ENCODE measurements around the gene STRN3. TPM values are rescaled to one million over a fixed set of nuclear protein-coding genes. Genes with fewer than 3 reads are reported as not detected.
"Not testable (repeated sequence)": the region's sequence is repeated elsewhere in the genome, so short reads cannot be mapped to it uniquely, and the experiment has no call there.

STRN3 gene
- total RNA-seq, 2 experiments from 2014 or later = 14.7 to 15.3 TPM

DNA sequence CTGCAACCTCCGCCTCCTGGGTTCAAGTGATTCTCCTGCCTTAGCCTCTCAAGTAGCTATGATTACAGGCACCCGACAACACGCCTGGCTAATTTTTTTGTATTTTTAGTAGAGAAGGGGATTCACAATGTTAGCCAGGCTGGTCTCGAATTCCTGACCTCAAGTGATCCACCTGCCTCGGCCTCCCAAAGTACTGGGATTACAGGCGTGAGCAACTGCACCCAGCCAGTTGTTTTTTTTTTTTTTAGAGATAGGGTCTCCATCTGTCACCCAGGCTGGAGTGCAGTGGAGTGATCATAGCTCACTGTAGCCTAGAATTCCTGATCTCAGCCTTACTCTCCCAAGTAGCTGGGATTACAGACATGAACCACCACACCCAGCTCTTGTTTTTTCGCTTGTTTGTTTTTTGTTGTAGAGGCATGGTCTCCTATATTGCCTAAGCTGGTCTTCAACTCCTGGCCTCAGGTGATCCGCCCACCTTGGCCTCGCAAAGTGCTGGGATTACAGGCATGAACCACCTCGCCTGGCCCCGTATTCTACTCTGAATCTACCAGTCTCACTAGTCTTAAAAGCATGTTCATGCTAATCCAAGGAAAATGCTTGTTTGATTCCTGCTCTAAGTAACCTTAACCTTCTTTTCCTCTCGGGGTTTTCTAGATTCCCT is 31.7 kb upstream of the STRN3 start:
- TF ChIP-seq, protein P1, sequence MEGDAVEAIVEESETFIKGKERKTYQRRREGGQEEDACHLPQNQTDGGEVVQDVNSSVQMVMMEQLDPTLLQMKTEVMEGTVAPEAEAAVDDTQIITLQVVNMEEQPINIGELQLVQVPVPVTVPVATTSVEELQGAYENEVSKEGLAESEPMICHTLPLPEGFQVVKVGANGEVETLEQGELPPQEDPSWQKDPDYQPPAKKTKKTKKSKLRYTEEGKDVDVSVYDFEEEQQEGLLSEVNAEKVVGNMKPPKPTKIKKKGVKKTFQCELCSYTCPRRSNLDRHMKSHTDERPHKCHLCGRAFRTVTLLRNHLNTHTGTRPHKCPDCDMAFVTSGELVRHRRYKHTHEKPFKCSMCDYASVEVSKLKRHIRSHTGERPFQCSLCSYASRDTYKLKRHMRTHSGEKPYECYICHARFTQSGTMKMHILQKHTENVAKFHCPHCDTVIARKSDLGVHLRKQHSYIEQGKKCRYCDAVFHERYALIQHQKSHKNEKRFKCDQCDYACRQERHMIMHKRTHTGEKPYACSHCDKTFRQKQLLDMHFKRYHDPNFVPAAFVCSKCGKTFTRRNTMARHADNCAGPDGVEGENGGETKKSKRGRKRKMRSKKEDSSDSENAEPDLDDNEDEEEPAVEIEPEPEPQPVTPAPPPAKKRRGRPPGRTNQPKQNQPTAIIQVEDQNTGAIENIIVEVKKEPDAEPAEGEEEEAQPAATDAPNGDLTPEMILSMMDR (IDR thresholded peaks at IDR 0.05) = no peak
- Mint-ChIP-seq H3K27ac (no peak overlapping the region), H3K4me3 (no peak overlapping the region), H3K9me3 (no peaks in the 10 kb centered on the region), H3K27me3 (no peaks in the 10 kb centered on the region), H3K4me1 (ENCODE audit: low read depth) (peaks cover 10% of the 10 kb centered on the region), H3K36me3 (ENCODE audit: low read depth) (peaks cover 1% of the 10 kb centered on the region)
- DNase-seq = no peak
- POLR2A ChIA-PET = no interaction called here
- no peak for ATAC-seq
- CTCF ChIA-PET = interaction anchor here (1.1 kb wide), 1 partner anchor 297 kb away, joined by 3 read pairs; no protein-coding TSS in a partner anchor
- intact Hi-C loops (cut with micrococcal nuclease) = no loop called here

DNA sequence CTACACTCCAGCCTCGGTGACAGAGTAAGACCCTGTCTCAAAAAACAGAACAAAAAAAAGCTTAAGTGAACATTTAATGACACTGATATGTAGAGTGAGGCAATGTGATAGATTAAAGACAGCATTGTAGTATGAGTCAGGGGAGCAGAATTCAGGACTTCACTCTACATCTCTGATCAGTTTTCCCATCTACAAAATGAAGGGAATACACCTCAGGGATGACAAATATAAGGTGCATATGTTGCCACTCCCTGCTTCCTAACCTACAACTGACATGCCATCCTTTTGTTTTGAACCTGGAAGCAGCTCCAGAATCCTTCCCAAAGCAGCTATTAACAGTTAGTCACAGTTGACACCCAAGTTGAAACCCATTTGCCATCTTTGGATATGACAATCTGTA is 30.9 kb upstream of the STRN3 start:
- CTCF ChIA-PET = interaction anchor here (0.6 kb wide), 1 partner anchor 8 kb away, joined by 3 read pairs; no protein-coding TSS in a partner anchor
- Mint-ChIP-seq H3K4me1 (ENCODE audit: low read depth) (peaks cover 10% of the 10 kb centered on the region), H3K4me3 (no peak overlapping the region), H3K27ac (no peak overlapping the region), H3K27me3 (no peaks in the 10 kb centered on the region), H3K9me3 (no peaks in the 10 kb centered on the region), H3K36me3 (ENCODE audit: low read depth) (peaks cover 1% of the 10 kb centered on the region)
- TF ChIP-seq, protein P1 (IDR thresholded peaks at IDR 0.05) = no peak
- intact Hi-C loops (cut with micrococcal nuclease) = no loop called here
- no peak for ATAC-seq
- POLR2A ChIA-PET = no interaction called here
- no peak for DNase-seq

DNA sequence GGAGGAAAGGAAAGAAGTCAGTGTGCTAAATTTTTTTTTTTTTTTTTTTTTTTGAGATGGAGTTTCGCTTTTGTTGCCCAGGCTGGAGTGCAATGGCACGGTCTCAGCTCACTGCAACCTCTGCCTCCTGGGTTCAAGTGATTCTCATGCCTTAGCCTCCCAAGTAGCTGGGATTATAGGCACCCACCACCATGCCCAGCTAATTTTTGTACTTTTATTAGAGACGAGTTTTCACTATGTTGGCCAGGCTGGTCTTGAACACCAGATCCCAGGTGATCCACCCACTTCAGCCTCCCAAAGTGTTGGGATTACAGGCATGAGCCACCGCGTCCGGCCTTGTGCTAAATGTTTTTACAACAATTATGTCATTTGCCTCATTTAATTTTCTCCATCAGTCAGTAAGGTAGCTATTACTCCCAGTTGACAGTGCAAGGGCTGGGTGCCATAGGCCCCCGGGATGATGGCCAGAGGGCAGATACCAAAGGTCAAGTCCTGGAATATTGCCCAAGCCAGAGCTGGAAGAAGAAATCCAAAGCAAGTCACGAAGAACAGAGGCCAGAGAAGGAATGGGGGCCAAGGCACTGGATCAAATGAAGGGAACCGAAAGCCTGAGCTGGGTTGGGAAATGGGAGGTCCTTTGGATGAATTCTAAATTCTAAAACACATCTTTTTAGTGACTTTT is 26.9 kb upstream of the STRN3 start:
- POLR2A ChIA-PET; ATAC-seq; H3K36me3 Mint-ChIP-seq (ENCODE audit: low read depth); H3K27ac Mint-ChIP-seq; H3K4me3 Mint-ChIP-seq; intact Hi-C loops (cut with micrococcal nuclease); H3K27me3 Mint-ChIP-seq; DNase-seq; H3K4me1 Mint-ChIP-seq (ENCODE audit: low read depth); H3K9me3 Mint-ChIP-seq: not testable (repeated sequence)
- CTCF ChIA-PET = interaction anchor here (1.3 kb wide), 1 partner anchor 34 kb away, joined by 4 read pairs; no protein-coding TSS in a partner anchor

DNA sequence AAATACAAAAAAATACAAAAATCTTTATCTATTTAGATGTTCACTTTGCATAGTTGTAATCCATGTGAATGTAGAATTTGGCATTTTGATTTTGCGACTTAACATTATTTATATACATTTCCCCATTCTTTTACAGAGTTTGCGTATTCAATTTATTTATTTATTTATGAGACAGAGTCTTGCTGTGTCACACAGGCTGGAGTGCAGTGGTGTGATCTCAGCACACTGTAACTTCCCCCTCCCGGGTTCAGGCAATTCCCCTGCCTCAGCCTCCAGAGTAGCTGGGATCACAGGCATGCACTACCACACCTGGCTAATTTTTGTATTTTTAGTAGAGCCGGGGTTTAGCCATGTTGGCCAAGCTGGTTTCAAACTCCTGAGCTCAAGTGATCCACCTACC is 25.3 kb upstream of the STRN3 start:
- intact Hi-C loops (cut with micrococcal nuclease) = no loop called here
- H3K9me3 Mint-ChIP-seq = no peaks in the 10 kb centered on the region
- no peak for ATAC-seq
- H3K27ac Mint-ChIP-seq = no peak overlapping the region
- no peak for DNase-seq
- no peaks in the 10 kb centered on the region for H3K27me3 Mint-ChIP-seq
- ChIA-PET POLR2A (no interaction called here), CTCF (interaction anchor here (1.3 kb wide), 1 partner anchor 212 kb away, joined by 3 read pairs; no protein-coding TSS in a partner anchor)
- H3K4me1 Mint-ChIP-seq (ENCODE audit: low read depth) = peaks cover 6% of the 10 kb centered on the region
- TF ChIP-seq, protein P1 (IDR thresholded peaks at IDR 0.05) = no peak
- peaks cover 2% of the 10 kb centered on the region for H3K36me3 Mint-ChIP-seq (ENCODE audit: low read depth)
- no peak overlapping the region for H3K4me3 Mint-ChIP-seq

DNA sequence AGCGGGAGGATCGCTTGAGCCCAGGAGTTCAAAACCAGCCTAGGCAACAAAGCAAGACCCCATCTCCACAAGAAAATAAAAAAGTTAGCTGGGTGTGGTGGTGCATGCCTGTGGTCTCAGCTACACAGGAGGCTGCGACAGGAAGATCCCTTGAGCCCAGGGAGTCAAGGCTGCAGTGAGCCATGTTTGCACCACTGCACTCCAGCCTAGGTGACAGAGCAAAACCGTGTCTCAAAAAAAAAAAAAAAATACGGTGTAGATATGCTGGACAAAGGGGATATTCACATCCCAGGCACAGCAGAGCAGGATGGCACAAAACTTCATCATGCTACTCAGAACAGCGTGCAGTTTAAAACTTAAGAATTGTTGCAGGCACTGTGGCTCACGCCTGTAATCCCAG is 24.8 kb upstream of the STRN3 start:
- no peak for ATAC-seq
- no peaks in the 10 kb centered on the region for H3K27me3 Mint-ChIP-seq

More for the DNA sequence above, 24.8 kb upstream of the STRN3 start:
- Mint-ChIP-seq H3K36me3 (ENCODE audit: low read depth) (peaks cover 2% of the 10 kb centered on the region), H3K27ac (no peak overlapping the region), H3K4me1 (ENCODE audit: low read depth) (peaks cover 9% of the 10 kb centered on the region), H3K9me3 (no peaks in the 10 kb centered on the region), H3K4me3 (no peak overlapping the region)
- CTCF ChIA-PET = interaction anchor here (1.3 kb wide), 1 partner anchor 212 kb away, joined by 3 read pairs; no protein-coding TSS in a partner anchor
- no peak for DNase-seq
- intact Hi-C loops (cut with micrococcal nuclease) = no loop called here
- TF ChIP-seq, protein P1 (IDR thresholded peaks at IDR 0.05) = no peak
- POLR2A ChIA-PET = no interaction called here
